Ovary (tissue), 3 donors: ENCODE measurements around the gene NIPSNAP2.

ENCODE experiments used
- EP300 ChIP-seq: sonication (generic); formaldehyde crosslinking; IDR thresholded peaks from one replicate; pipeline ENCODE4 v1.6.1; 2017; ENCODE audit warnings: antibody characterized with exemption
- POLR2A ChIP-seq: fragments of 450-650 bp; IDR thresholded peaks from one replicate; pipeline ENCODE4 v1.6.1; 2017; ENCODE audit warnings: antibody characterized with exemption, mild to moderate bottlenecking, moderate library complexity
- TF ChIP-seq, protein P1 (sequence below), 3 donors: fragments of 450-650 bp in 2 of 3; fragments of 200-600 bp in 1 of 3; IDR thresholded peaks; one replicate each; pipeline versions ENCODE4 v1.5.1 to v1.8.0; 2016 to 2022; ENCODE audit warnings: antibody characterized with exemption in 3 of 3, mild to moderate bottlenecking in 1 of 3
- donor health status: DM: no; HTN: no; CAD: no.

GRCh38 chr7:55970561-55970960 lies 6.2 kb downstream of the NIPSNAP2 start:
- no peak for TF ChIP-seq EP300
- TF ChIP-seq, protein P1, sequence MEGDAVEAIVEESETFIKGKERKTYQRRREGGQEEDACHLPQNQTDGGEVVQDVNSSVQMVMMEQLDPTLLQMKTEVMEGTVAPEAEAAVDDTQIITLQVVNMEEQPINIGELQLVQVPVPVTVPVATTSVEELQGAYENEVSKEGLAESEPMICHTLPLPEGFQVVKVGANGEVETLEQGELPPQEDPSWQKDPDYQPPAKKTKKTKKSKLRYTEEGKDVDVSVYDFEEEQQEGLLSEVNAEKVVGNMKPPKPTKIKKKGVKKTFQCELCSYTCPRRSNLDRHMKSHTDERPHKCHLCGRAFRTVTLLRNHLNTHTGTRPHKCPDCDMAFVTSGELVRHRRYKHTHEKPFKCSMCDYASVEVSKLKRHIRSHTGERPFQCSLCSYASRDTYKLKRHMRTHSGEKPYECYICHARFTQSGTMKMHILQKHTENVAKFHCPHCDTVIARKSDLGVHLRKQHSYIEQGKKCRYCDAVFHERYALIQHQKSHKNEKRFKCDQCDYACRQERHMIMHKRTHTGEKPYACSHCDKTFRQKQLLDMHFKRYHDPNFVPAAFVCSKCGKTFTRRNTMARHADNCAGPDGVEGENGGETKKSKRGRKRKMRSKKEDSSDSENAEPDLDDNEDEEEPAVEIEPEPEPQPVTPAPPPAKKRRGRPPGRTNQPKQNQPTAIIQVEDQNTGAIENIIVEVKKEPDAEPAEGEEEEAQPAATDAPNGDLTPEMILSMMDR (IDR thresholded peaks at IDR 0.05) = no peak
- no peak for TF ChIP-seq POLR2A
